ENCODE data around the gene PLCG2.

- TF ChIP-seq EZH2 (IDR thresholded peaks at IDR 0.05) (no peak), POLR2AphosphoS5 (IDR thresholded peaks at IDR 0.05; ENCODE audit: borderline replicate concordance, low read depth, low read length) (no peak)
Observed at GRCh38 chr16:81823734-81824133, 44.6 kb downstream of the PLCG2 start.

Measured in SK-N-MC (cell line).